Measurements from ENCODE around the gene RHBDD1.

Gene RHBDD1

DNA sequence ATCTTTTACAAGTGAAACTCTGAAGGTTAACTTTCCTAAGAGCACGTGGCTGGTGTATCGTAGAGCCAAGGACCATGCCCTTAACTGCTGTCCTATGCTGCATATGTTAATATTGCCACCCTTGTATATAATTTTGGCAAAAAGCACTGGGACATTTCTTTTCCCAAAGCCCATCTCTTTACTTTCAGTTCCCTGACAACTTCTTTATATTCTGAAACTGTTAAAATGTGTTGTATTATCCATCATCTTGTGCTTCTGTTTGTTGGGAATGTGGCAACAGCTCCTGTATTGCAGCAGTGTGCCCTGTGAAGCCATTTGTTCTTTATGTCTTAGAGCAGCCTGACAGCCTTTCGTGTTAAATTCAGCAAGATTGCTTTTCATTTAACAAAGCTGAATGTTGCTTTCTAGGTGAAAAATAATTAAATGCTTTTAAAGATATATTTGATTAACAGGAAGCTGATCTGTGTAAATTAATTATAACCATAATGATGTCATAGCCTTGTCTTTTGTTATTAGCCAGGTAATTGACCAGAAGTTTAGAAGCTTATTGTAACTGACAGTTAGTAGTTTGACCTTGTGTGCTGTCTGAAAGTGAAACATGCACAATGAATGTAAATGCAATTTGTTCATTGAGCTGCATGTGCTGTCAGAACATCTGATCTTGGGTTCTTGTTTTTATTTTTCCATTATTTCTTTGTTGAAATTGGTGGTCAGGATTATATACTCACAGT, 9.7 kb downstream of the RHBDD1 start:
- DNase-seq (ENCODE audit: low spot score) = no peak

DNA sequence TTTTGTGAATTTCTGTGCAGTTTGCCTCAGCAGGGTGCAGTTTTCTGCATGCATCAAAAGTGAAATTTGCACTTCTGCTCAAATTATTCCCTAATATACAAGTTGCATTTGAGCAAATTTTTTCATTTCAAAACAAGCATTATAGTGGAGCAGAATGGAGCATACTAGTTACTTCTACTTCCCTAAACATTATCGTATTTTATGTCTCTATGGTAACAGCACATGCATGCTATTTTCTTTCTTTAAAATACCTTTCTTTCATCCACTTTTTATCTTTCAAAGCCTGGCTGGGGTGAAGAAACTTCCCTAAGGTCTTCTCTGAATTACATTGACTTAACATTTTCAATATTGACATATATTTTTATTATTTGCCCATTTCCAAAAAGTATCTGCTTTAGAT, 11.2 kb downstream of the RHBDD1 start:
- no peak for DNase-seq (ENCODE audit: low spot score)

DNA sequence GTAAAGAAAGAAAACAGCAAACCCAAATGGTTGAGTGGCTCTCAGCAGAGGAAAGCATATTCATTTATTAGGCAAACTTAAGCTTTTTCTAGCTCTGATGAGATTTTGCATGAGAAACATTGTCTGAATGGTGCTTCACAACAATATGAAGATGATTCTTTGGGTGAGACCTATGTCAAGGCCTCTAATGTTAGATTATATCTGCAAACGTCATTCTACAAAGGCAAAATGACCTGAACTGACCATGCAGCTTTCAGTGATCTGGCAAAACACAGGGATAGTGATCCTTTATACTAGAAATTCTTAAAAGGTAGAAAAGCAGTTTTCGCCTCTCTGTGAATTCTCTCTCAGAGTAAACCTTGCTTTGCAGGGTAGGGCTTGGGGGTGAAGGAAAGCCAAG, 11.7 kb downstream of the RHBDD1 start:
- no peak for DNase-seq (ENCODE audit: low spot score)

DNA sequence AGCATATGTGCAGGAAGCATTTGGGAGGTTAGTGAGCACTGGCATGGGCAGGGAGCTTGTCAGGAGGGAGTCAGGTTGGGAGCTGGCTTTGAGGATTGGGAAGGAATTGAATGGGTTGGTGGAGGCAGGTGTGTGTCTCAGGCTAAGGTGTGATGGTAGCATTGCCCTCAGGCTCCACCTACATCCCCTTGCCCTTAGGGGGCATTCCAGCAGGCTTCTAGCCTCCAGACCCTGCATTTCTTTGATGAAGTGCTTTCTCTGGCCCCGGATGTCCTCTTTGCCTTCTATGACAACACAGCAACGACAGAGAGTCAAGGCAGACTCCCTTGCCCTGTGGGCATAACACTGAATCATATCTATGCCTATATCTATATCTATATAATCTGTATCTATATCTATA, 13.5 kb downstream of the RHBDD1 start:
- DNase-seq (ENCODE audit: low spot score) = no peak

DNA sequence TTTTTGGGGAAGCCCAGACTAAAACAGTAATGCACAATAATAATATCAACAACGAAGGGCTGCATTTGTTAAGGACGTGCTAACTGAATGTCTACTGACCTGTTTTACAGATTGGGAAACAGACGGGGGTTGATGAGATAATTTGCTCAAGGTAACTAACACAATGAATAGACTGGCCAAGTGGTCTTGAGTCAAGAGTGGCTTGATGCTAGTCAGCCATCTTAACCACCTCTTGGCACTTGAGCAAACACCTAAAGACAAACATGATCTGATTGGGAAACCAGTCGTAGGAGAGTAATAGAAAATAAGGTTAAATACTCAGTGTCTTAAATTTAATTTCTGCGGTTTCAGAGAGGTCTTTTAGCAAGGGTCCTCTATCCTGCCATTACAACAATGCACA, 14.2 kb downstream of the RHBDD1 start:
- DNase-seq (ENCODE audit: low spot score) = no peak

DNA sequence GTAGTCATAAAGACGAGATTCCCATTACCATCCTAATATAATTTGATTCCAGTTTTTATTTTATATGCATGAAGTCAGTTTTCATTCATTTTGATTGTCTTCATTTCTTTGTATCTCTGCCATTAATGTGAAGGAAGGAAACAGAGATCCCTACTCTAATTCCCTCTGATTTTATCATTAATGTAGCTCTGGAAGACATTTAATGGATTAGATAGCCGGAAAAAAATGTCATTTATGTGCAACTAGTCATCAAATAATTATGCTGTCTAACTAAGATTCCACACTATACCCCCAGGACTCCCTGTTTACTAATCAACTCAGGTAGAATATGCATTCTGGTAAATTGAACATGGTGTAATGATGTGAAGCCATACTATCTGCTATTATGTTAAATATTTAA, 19.9 kb downstream of the RHBDD1 start:
- no peak for DNase-seq (ENCODE audit: low spot score)

DNA sequence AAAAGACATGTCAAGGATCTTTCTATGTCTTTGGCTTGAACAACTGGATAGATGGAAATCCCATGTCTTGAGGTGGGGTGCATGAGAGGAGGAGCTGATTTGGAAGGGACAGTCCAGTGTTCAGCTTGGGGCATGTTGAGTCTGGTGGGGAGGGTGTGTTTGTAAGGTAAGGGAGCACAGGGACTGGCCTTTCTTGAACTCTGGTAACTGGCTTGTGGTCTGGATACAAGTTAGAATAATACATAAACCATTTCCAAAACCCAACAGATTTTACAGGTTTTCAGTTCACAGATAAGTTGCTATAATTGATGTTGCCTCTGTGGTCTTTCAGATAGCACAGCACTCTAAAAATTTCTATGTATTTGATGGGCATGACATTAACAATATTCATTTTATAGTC, 24.2 kb downstream of the RHBDD1 start:
- no peak for DNase-seq (ENCODE audit: low spot score)

DNA sequence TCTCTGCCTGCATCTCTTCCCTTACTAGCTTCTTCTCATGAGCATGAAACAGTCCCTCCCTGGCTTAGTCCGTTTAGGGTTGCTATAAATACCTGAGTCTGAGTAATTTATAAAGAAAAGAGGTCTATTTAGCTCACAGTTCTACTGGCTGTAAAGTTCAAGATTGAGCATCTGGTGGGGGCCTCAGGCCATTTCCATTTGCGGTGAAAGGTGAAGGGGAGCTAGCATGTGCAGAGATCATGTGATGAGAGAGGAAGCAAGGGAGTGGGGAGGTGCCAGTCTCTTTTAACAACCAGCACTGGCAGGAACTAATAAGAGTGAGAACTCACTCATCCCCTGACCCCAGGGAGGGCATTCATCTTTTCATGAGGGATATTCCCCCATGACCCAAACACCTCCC, 26.8 kb downstream of the RHBDD1 start:
- DNase-seq (ENCODE audit: low spot score) = no peak

DNA sequence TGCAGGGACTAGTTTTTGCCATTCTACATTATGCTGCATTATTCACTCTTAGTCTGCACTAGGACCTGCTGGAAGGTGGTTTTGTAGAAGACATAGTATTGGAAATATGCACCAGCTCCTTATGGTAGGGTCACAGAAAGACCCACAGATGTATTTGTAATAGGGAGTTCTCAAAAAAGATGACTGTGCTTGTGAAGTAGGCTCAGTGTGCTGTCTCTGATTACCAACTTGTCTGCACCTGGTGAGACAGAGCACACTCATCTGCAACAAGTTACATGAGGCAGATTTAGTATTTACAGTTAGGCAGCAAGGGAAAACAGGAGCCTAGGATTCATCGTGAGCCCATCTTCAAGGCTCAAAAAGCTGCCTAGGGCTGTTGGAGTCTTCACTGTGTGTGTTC, 29.4 kb downstream of the RHBDD1 start:
- no peak for DNase-seq (ENCODE audit: low spot score)

DNA sequence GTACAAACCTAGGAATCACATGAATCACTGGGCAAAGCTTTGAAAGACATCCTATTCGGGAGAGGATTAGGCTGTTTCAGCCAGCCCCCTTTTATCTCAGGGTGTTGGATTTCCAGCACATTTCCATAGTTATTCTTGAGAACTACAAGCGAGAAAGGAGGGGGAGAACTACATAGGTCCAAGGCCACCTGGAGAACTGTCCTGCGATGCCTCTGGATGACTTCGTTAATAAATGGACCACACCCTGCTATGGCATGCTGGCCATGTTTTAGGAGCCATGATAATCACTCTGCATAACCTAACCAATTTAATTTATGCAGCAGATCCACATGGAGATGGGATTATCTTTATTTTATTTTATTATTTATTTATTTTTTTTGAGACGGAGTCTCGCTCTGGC, 29.9 kb downstream of the RHBDD1 start:
- no peak for DNase-seq (ENCODE audit: low spot score)

DNA sequence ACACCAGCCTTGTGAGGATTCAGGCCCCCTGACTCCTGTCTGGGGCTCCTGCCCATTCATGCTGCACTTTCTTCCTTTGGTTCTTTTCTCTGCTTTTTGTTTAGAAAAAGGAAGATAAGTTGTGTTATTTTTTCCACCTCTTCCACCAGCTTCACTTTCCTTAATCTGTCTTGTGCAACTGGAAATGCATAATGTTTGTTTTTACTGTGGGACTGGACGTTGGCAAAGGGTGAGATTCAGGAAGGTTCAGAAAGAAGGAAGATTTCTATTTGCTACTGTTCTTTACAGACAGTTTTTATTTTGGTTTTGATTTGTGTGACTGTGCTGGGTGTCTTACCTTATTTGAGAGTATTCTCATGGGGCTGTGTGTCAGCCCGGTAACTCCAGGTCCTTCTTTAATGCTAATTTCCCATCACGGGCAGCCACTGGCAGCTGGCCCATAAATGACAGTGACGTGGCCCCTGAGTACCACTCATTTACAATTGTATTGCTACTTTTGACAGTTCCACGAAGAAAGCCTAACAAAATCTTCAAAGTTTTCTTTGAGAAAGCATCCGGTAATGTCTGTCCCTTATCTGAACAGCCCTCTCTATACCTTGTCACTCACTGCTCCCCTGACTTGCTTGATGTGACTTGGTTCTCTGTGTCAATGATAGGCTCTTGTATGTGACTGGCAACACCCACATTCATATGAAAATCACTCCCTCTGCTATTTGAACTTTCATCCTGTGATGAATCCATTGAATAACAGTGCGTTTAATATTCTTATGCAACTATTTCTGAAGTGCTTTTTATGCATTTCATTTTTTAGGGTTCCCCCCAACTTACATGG, 32.7 kb downstream of the RHBDD1 start:
- no peak for DNase-seq (ENCODE audit: low spot score)

DNA sequence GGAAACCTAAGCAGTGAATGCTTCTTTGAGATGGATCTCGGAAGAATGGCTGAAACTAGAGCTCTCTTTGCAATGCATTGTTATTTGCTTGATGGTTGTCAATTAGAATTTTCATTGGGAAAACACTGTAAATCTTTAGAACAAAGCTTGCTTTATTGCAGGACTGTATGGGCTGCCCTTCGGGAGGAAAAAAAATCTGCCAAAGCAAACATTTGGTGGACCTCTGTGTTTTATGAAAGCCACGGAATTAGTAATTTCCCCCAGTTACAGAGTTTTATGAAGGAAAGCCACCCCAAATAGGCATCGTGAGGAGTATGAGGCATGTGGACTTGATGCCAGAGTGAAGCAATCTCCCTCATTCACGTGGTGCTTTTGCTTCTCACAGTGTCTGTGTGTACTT, 33.5 kb downstream of the RHBDD1 start:
- peak; percentile 22 for DNase-seq (ENCODE audit: low spot score)

DNA sequence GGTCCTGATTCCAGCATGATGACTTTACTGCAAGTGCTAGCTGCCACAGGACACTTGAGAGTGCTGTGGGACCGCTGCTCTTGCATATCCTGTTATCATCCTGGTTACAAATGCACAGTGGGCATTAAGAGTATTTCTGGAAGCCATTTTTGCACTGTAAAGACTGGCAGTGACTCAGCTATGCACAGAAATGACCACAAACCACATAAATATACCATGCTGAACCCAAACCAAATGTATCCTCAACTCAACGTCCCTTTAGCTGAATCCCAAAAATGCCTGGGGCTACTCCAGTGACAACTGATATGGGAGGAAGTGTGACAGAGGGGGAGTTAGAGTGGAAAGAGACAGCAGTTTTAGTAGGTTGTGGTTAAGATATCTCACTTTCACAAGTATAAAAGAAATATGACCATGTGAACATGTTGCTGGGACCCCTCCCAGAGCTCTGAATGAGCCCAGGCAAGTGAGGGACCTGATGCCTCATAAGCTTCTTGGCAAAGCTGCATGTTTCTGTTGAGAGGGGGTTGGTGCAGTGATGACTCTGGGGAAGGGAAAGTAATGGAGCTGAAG, 37.3 kb downstream of the RHBDD1 start:
- no peak for DNase-seq (ENCODE audit: low spot score)

DNA sequence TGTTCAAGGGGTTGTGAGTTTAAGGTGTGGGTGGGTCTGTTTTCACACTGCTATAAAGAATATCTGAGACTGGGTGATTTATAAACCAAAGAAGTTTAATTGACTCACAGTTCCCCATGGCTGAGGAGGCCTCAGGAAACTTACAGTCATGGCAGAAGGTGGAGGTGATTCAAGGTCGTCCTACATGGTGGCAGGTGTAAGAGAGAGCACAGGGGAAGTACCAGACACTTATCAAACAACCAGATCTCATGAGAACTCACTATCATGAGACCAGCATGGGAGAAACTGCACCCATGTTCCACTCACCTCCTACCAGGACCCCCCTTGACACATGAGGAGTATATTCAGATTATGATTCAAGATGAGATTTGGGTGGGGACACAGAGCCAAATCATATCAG, 38.0 kb downstream of the RHBDD1 start:
- no peak for DNase-seq (ENCODE audit: low spot score)

DNA sequence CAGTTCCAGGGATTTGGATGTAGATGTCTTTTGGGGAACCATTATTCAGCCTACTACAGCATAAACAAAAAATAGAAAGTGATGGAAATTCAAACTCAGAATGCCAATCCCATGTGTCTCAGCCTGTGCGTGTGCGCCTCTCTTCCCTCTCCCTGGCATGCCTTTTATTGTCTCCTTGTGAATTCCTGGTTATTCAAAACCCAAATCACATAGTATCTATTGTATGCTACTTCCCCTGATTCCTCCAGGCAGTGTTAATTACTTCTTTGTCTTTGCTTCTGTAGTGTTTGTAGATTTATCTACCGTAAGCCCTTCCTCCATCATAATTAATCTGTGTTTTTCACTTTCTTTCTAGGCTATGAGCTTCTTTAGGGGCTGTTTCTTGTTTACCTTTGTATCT, 38.9 kb downstream of the RHBDD1 start:
- no peak for DNase-seq (ENCODE audit: low spot score)

DNA sequence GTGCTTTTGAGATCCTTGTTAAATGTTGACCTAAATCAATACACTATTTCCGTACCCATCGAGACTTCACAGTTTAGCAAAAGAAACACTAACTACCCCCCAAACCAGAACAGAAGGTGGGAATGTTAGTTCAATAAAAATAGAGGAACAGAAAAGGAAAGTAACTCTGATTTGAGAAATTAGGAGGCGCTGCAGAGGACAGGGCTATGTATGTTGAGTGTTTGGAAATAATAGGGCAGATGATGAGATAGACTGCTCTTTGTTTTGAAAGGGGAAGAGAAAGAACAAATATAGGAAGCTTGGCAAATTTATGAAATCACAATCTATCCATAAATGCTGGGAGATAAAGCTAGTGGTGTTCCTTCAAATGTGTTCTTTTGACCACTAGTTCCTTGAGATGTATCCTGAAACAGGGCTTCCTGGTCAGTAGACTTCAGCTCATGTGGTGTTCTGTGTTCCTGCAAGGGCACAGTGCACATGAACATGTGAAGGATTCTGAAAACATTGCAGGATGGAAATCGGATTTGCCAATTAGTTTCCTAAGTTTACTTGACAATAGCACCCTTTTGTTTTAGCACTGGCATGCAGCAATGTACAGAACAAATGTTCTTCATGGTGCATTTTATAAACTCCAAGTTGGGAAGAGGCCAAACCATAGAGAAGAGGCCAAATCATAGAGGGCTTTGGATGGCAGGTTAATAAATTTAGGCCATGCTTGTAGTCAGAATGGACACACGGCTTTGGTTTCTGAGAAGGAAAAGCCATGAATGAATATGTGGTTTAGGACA, 39.8 kb downstream of the RHBDD1 start:
- no peak for DNase-seq (ENCODE audit: low spot score)

DNA sequence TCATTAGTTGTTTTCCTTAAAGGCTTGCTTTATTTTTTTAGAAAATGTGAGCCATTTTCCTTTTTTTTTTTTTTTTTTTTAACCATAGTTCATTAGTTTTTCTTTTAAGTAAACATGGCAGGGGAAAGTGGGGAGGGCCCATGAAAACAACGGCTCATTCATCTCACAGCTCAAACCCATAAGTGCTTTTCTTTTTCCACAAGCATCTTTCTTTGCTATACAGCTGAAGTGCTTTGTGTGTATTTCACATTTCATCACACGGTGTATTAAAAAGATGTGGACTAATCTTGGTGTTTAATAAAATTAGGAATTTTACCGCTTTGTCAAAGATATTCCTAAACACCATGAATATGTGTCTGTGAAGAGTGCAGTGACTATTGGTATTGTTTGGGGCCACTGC, 41.6 kb downstream of the RHBDD1 start:
- DNase-seq (ENCODE audit: low spot score) = peak; percentile 45

DNA sequence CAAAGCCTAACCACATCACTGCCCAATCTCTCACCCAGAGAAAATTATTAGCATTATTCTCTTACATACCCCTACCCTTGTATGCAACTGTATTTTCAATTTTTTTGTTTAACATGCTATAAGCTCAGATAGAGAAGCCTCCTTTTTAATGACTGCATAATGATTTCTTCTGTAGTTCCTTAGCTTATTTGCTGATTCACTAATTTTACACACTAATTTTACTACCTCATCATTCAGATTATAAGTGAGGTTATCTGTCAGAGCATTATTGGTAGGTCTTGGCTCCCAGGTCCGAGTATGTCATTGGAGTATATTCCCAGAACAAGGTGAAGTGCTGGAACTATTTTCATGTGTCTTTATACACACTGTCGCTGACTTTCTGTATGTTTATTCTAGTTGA, 45.4 kb downstream of the RHBDD1 start:
- DNase-seq (ENCODE audit: low spot score) = no peak

DNA sequence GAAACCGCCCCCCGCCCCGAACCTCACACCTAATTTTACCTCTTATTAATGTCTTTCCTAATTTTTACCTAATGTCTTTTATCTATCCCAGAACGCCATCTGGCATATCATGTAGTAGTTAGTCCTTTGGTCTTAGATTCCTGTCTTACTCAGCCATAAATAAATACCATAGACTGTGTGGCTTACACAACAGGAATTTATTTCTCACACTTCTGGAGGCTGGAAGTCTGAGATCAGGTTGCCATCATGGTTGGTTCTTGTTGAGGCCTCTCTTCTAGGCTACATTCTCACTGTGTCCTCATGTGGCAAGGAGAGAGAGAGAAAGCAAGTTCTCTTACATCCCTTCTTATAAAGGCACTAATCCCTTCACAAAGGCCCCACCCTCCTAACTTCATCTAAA, 46.8 kb downstream of the RHBDD1 start:
- no peak for DNase-seq (ENCODE audit: low spot score)

DNA sequence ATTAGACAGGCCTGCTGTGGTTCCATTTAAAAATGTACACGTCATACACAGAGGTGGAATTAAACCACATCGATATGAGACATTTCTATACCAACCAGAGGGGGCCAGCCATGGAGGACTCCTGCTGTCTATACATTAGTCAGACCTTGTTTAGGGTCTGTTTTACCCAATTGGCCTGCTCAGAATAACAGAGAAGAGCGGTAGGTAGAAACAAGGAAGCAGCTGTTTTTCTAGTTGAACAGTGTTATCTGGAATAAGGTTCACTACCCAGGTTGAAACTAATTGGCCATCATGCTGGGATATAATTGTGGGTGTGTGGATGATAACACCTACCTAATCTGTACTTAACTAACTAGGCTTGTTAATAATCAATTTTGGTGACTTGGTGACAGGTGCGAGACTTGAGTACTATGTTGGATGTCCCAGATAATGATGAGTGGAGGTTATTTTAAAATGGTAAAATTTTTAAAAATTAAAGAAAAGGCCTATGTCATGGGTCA, 47.5 kb downstream of the RHBDD1 start:
- no peak for DNase-seq (ENCODE audit: low spot score)

DNA sequence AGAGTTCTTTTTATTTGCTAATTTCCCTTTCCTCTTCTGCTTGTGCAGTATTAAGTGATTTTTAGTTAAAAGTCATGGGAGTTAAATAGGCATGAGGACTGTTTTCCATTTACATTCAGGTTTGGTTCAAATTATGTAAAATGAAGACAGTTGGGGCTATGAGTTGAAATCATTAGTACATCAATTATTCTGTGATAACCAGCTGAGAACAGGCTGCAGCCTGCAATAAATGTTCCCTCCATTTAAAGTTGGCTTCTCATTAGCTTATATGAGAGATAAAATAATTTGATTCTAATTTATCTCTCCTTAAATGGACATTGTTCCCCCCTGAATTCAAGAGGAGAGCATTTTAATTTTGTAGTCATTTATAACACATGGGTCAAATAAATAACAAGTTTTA, 48.3 kb downstream of the RHBDD1 start:
- DNase-seq (ENCODE audit: low spot score) = no peak

DNA sequence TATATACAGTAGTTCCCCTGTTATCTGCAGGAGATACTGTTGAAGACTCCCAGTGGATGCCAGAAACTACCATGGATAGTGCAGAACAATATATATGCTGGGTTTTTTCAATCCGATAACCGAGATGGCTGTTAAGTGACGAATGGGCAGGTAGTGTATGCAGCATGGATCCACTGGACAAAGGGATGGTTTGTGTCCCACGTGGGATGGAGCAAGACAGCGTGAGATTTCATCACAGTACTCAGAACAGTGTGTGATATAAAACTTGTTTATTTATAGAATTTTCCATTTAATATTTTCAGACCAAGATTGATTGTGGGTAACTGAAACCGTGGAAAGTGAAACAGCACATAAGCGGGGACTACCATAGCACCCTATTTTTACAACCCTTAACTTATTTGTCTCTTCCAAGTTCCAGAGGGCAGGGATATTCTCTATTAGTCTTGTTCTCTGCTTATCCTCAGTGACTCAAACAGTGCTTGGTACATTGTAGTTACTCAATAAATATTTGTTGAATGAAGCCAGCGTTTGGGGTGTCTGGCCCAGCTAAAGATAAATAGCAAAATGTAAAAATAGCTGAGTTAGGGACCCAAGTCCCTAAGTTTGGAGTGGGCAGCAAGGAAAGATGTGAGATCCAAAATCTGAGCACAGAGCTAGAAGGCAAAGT, 50.0 kb downstream of the RHBDD1 start:
- DNase-seq (ENCODE audit: low spot score) = no peak
